Measurements from ENCODE around the gene CASK.

GRCh38 chrX:41909068-41909467 is 14.3 kb downstream of the CASK start:
- TF ChIP-seq POLR2A (IDR thresholded peaks at IDR 0.05), result no peak
- TF ChIP-seq, protein P1, sequence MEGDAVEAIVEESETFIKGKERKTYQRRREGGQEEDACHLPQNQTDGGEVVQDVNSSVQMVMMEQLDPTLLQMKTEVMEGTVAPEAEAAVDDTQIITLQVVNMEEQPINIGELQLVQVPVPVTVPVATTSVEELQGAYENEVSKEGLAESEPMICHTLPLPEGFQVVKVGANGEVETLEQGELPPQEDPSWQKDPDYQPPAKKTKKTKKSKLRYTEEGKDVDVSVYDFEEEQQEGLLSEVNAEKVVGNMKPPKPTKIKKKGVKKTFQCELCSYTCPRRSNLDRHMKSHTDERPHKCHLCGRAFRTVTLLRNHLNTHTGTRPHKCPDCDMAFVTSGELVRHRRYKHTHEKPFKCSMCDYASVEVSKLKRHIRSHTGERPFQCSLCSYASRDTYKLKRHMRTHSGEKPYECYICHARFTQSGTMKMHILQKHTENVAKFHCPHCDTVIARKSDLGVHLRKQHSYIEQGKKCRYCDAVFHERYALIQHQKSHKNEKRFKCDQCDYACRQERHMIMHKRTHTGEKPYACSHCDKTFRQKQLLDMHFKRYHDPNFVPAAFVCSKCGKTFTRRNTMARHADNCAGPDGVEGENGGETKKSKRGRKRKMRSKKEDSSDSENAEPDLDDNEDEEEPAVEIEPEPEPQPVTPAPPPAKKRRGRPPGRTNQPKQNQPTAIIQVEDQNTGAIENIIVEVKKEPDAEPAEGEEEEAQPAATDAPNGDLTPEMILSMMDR (IDR thresholded peaks at IDR 0.05), result no peak
- TF ChIP-seq EP300 (IDR thresholded peaks at IDR 0.05), result no peak

Data from stomach (tissue), 4 donors.